CD4-positive, alpha-beta T cell treated with Interleukin-4 for 1 hour (primary cell): ENCODE data around the gene FGF2.

Source experiments
- DNase-seq, 2 donors: peaks; one replicate each; pipeline ENCODE4 v3.0.0-alpha.2; 2020 to 2022

FGF2 gene

DNA sequence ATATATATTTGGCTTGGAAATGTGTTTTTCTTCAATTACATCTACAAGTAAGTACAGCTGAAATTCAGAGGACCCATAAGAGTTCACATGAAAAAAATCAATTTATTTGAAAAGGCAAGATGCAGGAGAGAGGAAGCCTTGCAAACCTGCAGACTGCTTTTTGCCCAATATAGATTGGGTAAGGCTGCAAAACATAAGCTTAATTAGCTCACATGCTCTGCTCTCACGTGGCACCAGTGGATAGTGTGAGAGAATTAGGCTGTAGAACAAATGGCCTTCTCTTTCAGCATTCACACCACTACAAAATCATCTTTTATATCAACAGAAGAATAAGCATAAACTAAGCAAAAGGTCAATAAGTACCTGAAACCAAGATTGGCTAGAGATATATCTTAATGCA is 69.6 kb downstream of the FGF2 start:
- no peak for DNase-seq

DNA sequence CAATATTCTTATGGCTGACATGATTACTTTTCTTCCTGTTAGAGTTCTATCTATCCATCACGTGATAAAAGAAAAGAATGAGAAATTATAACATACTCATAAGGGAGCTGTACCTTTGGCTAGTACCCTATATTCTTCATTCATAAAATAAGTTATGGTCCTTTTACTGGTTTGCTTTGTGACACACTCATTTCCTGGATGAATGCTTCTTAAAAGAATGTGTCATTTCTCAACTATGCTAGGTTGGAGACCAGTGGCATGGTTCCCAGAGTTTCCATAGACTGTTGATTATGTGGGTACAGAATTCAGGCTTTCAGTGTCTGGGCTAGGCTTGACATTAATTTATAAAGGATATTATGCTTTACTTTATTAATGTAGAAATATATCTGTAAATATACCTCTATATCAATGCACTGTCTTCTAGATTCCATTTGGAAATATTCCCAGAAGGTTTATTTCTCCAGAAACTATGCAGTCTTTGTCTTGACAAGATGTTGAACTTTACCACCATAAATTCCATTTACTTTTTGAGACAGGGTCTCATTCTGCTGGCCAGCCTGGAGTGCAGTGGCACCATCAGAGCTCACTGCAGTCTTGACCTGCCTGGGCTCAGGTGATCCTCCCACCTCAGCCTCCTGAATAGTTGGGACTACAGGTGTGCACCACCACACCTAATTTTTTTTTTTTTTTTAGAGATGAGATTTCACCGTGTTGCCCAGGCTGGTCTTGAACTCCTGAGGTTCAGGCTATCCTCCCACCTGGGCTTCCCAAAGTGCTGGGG is 71.9 kb downstream of the FGF2 start:
- DNase-seq, result no peak

DNA sequence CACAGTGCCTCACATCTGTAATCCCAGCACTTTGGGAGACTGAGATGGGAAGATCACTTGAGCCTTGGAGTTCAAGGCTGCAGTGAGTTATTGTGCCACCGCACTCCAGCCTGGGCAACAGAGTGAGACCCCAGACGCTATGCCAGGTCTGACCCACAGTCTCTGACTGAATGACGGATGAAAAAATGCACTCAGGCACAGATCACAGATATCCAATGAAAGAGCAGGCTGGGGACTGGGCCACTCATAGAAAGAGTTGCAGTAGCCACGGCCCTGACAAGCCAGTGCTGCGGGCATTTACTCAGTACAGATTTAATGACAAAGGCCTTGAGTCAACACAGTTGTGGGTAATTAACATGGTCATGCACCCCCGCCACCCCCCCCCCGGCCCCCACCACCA is 73.1 kb downstream of the FGF2 start:
- DNase-seq, result no peak

DNA sequence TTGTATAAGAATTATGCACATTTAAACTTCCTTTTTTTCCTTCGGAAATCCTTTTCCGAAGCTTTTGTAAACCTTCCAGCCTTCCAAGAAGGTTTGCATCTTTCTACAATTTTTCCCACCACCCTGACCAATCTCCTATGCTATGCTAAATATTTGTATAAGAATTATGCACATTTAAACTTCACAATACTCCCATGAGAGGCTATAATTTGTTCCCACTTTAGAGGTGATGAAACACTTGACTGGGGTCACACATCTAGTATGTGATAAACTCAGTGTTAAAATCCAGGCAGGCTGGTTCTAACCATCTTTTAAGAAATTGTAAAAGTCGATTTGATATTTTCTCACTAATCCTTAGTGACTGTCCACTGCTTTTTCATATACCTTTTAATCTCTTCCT is 73.7 kb downstream of the FGF2 start:
- DNase-seq, result no peak

DNA sequence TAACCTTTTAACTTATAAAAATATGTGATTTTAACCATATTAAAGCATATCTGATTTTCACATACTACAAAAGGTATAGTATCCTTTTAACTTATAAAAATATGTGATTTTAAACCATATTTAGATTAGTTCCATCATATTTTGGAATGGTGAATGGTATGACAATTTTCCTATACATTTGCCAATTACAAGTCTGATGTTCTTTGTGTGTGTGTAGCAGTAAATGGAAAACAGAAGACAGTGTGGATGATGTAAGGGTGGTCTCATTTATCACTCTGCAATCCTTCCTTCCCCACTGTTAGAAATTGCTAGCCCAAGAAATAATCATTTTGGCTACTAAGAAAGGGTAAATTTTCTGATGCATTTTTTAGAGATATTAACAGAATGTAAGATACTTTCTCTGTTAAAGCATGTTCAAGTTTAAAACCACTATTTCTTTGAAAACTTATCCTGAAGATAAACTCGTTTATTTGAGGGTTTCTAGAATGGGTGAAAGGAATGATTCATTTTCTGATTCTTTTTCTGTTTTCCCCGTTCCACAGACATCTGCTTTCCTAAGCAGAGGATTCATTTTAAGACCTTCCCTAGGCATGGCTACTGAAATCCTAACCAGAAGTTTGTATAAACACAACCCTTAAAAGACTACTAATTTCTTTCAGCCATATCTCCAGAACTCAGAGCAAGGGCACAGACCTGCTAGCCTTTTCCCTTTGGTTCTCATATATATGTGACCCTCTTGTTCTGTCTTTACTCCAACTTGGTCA is 74.8 kb downstream of the FGF2 start:
- DNase-seq, result no peak

DNA sequence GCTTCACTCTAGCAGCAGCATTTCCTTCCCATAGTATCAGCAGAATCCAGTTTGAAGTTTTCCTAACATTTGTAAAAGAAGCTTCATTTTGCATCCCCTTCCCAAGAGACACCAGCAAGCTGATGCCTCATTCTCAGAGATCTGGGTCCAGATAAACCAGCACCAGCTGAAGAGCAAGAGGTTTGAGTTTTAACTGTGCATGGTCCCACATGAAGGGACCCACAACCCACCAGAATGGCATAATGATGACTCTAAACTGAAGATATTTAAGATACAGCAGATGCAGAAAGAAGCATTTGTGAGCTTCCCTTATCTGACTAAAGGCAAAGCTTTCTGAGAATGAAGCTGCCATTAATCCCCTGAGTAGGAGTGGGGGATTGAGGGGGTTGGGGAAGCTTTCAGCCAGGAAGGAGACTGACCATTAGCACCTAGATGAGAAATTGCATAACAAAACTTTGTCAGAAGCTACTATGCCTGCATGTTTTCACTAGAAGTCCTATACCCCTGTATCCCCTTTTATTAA is 77.2 kb downstream of the FGF2 start:
- DNase-seq, result no peak

DNA sequence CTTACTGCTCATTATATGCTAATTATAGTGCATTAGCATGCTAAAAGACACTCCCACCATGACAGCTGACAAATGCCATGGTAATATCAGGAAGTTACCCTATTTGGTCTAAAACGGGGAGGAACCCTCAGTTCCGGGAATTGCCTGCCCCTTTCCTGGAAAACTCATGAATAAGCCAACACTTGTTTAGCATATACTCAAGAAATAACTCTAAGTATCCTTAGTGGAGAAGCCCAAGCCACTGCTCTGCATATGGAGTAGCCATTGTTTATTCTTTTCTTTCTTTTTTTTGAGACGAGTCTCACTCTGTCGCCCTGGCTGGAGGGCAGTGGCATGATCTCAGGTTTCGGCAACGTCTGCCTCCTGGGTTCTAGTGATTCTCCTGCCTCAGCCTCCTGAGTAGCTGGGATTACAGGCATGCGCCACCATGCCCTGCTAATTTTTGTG is 80.3 kb downstream of the FGF2 start:
- DNase-seq, result no peak

DNA sequence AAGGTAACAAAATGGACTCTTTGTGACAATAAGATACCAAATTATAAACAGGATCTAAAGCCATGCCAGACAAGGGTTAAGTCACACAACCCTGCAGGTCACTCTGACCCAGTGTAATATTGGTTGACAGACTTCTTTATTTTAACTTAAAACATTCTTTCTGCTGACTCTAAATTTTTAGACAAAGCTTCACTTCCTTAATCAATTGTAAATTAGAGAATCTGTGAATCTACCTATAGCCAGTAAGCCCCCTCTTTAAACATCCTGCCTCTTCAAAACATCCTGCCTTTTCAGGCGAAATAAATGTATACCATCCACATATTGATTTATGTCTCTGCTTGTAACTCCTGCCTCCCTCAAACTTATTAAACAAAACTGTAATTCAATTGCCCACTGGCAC is 81.6 kb downstream of the FGF2 start:
- no peak for DNase-seq

DNA sequence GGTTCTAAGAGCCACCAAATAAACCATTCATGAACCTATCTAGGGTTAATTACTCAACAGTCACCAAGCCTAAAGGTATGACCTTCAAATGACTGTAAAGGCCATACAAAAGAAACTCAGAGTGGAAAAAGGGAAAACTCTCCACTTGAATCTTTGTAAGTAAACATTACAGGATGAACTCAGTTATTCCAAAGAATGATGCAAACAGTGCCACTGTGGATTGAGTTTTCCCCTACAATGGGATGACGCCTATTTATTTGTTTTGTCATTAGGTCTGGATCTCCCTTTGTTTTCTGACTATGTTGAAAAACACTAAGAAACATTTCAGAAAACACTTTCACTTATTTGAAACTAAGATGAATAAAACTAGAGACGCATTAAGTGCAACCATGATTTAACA is 83.1 kb downstream of the FGF2 start:
- DNase-seq, result no peak

DNA sequence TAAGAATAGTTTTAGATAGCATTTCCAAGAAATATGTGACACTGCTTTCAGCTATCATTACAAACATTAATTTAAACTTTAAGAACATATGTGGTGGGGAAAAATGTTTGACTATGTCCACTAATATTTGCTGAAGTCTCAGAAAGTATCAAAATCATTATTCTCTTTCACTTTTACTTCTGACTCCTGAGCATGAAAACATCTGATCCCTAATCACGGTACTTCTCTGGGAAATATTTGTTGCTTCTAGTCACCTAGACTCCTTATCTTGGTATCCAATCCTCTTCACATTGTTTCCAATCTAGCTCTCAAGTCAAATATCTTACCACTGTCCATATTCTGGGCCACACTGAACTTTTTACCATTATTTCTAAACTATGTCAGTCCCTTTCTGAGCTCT is 85.0 kb downstream of the FGF2 start:
- DNase-seq, result no peak

DNA sequence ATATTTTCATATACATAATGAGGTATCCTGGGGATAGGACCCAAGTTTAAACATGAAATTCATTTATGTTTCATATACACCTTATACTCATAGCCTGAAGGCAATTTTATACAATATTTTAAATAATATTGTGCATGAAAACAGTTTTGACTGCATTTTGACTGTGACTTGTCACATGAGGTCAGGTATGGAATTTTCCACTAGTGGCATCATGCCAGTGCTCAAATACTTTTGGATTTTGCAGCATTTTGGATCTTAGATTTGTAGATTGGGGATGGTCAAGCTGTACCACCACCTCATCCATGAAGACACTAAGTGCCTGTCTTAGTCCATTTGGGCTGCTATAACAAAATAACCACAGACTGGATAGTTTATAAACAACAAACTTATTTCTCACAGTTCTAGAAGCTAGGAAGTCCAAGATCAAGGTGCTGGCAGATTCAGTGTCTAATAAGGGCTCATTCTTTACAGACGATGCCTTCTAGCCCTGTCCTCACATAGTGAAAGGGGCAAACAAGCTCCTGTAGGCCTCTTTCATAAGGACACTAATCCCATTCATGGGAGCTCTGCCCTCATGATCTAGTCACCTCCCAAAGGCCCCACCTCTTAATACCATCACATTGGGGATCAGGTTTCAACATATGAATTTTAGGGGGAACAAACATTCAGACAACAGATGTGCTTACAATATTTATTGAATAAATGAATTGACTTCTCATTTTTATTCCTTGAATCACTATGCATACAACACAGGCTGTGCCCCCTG is 86.4 kb downstream of the FGF2 start:
- DNase-seq, result no peak

DNA sequence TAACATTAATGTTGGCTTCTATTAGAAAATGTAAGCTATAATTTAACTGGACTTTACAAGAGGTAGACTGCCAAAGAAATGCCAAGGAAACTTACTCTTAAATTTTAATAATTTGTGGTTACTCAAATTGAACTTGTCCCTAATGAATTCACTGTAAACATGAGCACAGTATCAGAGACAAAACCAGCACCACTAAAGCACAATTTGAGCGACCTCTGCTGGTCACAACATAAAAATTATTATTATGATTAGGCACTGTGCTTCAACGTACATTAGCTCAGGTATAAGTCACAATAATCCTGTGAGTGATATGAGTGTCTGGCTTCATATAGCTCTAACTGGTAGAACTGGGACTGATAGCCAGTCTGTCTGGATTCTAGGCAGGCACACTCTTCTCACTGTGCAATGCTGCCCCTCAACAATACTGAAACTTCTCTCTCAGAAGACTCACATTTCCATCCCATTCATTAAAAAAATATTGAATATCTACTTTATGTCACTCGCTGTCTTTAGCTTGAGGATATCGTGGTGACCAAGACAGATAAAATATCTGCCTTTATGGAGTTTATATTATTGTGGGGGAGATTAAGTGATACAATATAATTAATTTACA is 87.8 kb downstream of the FGF2 start:
- DNase-seq, result peak in 1 of 2 donors; percentile 67

DNA sequence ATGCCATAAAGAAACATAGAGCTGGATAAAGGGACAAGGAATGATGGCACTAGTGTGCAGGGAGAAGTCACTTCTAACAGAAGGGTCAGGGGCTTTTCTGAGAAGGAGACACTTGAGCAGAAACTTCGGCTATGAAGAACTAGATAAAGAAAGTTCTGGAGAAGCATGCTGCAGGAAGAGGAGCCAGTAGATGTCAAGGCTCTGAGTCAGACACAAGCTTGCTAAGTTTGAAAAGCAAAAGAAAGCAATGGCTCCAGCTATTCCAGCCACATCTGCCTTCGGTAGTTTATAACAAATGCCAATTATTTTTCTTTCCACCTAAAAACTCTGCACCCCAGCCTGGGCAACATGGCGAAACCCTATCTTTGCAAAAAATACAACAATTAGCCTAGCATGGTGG is 88.3 kb downstream of the FGF2 start:
- DNase-seq, result no peak

DNA sequence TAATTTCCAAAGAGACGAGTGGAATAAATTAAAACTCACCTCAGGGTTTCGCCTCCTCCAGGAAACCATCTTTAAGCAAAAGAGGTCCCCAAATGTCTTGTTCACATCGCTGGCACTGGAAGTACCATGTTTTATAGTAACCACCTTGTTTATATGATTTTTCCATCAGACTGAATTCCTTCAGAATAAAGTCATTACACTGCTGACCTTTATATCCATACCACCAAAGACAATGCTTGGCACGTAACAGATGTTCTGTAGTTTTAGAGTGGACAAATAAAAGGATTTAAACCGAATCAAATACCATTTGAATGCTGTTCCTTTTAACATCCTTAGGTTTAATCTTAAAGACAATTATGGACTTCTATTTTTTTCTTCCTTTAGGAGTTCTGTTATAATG is 91.1 kb downstream of the FGF2 start:
- DNase-seq, result no peak

DNA sequence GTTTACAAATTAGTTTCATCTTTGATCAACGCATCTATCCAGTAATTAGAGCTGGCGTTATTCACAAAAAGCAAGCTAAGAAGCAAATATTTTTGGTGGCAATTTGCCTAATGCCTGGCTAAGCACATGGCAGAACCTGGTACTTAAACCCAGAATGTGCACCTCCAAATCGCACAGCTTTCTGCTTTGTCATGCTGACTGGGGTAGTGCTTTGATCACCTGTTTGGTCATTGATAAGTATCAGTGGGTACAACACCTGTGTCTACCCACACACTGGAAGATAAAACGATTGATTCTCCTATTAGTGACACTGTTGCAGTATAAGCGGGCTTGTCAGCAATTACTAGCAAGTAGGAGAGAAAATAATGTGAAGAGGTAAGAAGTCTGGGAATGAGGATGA is 93.8 kb downstream of the FGF2 start:
- no peak for DNase-seq

DNA sequence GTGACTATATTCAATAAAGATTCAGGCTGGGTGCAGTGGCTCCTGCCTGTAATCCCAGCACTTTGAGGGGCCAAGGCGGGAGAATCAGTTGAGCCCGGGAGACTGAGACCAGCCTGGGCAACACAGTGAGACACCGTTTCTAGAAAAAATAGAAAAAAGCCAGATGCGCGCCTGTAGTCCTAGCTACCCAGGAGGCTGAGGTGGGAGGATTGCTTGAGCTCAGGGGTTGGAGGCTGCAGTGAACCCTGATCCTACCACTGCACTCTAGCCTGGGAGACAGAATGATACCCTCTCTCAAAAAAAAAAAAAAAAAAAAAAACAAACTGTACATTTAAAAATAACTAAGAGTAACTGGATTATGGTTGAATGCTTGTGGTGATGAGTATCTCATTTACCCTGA is 94.7 kb downstream of the FGF2 start:
- DNase-seq, result no peak

DNA sequence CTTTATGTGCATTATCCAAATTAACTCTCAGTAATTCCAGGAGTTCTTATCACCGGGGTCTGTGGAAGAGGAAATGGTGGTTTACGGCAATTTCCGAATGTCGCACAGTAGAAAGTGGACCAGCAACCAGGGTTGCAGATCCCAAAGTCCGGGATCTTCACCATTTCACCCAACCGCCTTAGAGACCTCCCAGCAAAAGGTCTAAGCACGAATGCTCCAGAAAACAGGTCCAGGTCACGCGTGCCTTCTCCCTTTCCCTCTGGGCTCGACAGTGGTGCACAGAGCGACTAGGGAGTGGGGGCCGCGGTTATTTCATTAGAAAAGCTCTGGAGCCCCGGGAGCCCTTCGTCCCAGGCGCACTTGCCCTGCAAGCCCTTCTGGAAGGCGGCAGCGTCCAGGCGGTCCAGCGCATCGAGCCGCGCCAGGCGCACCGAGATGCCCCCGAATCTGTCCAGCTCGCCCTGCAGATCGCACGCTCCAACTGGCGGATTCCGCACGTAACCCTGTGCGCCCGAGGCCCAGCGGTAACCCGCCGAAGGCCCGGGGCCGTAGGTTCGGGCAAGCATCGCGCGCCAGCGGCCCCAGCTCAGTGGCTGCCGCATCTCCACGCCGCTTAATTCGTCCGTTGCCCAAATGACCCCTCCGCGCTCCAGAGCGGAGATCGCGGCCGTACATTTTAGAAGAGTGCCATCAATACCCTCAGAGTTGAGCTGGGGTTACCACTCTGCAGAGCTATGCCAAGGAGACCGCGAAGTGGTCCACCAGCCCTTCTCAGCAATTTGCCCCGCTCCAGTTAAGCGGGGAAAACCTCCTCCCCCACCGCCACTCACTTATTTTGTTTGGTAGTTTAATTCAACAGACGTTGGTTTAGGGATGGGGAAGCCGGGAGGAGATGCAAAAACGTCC is 95.6 kb downstream of the FGF2 start, which contains the start of gene NUDT6:
Gene NUDT6, minus strand, starts transcription at position 627 of the 906 bp plus-strand sequence. Its CDS starts 25 bp downstream, at position 602.
- DNase-seq, result peak; percentile 13 to 15

DNA sequence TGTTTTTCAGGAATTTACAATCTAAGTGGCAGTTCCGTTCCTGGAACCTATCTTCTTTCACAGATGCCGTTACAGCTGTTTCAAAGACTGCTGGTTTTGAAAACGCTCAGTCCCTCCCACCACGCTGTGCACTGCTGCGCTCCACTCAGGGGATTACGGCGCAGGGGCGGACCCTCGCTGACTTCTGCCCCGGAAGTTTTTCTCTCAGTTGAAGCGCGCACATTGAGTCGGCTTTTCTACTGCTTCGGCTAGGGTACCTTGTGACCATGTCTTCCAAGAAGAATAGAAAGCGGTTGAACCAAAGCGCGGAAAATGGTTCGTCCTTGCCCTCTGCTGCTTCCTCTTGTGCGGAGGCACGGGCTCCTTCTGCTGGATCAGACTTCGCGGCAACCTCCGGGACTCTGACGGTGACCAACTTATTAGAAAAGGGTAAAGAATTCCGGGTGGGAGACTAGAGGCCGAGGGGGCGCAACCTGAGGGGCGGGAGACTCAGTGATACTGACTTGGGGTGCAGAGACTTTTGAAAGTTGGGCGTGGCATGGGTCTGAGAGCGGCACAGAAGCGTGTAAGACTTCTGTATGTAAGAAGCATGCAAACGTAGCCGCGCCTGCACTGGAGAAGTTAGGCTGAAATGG is 96.4 kb downstream of the FGF2 start:
- peak; percentile 87 to 89 for DNase-seq

DNA sequence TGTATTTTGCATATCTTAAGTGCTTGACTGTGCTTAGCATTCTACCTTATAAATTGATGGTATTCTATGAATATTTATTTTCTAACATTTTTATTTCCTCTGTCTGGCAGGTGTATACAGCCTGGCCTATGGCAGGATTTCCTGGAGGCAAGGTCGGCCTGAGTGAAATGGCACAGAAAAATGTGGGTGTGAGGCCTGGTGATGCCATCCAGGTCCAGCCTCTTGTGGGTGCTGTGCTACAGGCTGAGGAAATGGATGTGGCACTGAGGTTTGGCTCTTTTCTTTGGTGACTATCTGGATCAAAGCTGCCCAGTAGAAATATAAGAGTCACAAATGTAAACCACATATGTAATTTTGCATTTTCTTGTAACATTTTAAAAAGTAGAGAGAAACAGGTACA is 102.3 kb downstream of the FGF2 start:
- no peak for DNase-seq

DNA sequence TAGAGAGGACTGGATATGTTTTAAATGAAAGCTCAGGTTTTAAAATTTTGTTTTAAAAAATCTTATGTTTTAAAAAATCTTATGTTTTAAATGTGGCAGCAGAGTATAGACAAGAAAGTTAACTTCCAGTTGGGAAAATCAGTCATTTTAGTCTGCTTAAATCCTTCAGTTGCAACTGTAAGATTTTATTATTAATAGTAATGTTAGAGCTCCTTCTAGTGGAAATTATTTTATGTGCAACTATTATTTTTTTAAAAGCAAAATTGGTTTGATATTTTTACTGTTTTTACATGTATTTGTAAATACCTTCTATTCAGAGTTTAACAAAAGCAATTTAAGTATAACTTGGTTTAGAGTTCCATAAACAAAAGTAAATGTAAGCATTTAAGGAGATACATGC is 104.2 kb downstream of the FGF2 start:
- DNase-seq, result peak in 1 of 2 donors; percentile 42

DNA sequence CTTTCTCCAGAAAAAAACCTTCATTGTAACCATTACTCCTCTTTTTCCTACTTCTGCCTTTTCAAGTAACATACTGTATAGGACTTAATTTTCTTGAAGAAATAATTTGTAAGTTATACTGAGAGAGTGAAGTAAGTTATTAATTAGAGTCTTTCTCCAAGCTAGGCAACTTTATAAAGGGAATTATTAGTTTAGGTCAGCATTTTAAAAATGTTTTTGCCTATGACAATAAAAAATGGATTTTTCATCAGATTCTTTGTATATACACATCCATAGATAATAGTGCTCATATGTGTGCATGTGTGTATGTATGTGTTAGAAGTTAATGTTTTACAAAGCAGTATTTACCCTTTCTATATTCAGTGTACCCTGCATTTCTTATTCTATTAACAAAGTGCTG is 106.1 kb downstream of the FGF2 start:
- no peak for DNase-seq
